CD4-positive, CD25-positive, alpha-beta regulatory T cell (primary cell): ENCODE measurements around the gene LDLR. TPM values are rescaled to one million over a fixed set of nuclear protein-coding genes. Genes with fewer than 3 reads are reported as not detected.
"Not testable (repeated sequence)": the region's sequence is repeated elsewhere in the genome, so short reads cannot be mapped to it uniquely, and the experiment has no call there.

ENCODE experiments used
- ATAC-seq, 2 donors: fragments of 150-1000 bp; cut with Tn5 transposase; one replicate each; pipeline ENCODE4 v1.10.0; 2021; ENCODE audit warnings: low read depth in 2 of 2, moderate number of reproducible peaks in 2 of 2, moderate library complexity in 1 of 2
- DNase-seq, 3 donors: peaks; one replicate each; pipeline versions ENCODE4 v3.0.0 to v3.0.0-alpha.2; 2012 to 2022; ENCODE audit warnings: mixed read lengths in 1 of 3
- H3K27ac ChIP-seq: one replicate; pipeline ENCODE4 v1.7.0; 2013; ENCODE audit warnings: mild to moderate bottlenecking, low read length; ENCODE audit not compliant: insufficient read depth, poor library complexity, severe bottlenecking
- H3K27me3 ChIP-seq: one replicate; pipeline ENCODE4 v1.7.0; 2013; ENCODE audit warnings: low read length; ENCODE audit not compliant: control insufficient read depth, insufficient read depth
- H3K36me3 ChIP-seq: one replicate; pipeline ENCODE4 v1.7.0; 2013; ENCODE audit warnings: mild to moderate bottlenecking, low read length, moderate library complexity; ENCODE audit not compliant: control insufficient read depth, insufficient read depth
- H3K4me1 ChIP-seq: 2 replicates; pipeline ENCODE4 v1.7.0; 2013; ENCODE audit warnings: mild to moderate bottlenecking, low read length; ENCODE audit not compliant: insufficient read depth, control insufficient read depth, poor library complexity, severe bottlenecking
- H3K4me3 ChIP-seq: one replicate; pipeline ENCODE4 v1.7.0; 2013; ENCODE audit warnings: low read depth, mild to moderate bottlenecking, low read length, moderate library complexity
- H3K9me3 ChIP-seq, 2 experiments: 1 replicate in 1 of 2; 2 replicates in 1 of 2; pipeline ENCODE4 v1.7.0; 2013; ENCODE audit warnings: low read length in 2 of 2, mild to moderate bottlenecking in 1 of 2, moderate library complexity in 1 of 2; ENCODE audit not compliant: control insufficient read depth in 2 of 2
- H3K27ac Mint-ChIP-seq, 3 donors: one replicate each; pipeline ENCODE4 v1.8.0; 2020 to 2022; ENCODE audit warnings: mild to moderate bottlenecking in 3 of 3, mixed read lengths in 3 of 3, moderate library complexity in 2 of 3
- H3K27me3 Mint-ChIP-seq: one replicate; pipeline ENCODE4 v1.8.0; 2022; ENCODE audit warnings: mild to moderate bottlenecking, mixed read lengths
- H3K36me3 Mint-ChIP-seq: one replicate; pipeline ENCODE4 v1.8.0; 2020; ENCODE audit warnings: mixed read lengths
- H3K4me1 Mint-ChIP-seq, 4 donors: one replicate each; pipeline ENCODE4 v1.8.0; 2020 to 2022; ENCODE audit warnings: mixed read lengths in 4 of 4, mild to moderate bottlenecking in 1 of 4
- H3K4me3 Mint-ChIP-seq, 4 donors: one replicate each; pipeline ENCODE4 v1.8.0; 2020 to 2022; ENCODE audit warnings: mild to moderate bottlenecking in 4 of 4, mixed read lengths in 4 of 4, moderate library complexity in 3 of 4
- H3K9me3 Mint-ChIP-seq, 7 donors: one replicate each; pipeline ENCODE4 v1.8.0; 2020 to 2022; ENCODE audit warnings: mixed read lengths in 7 of 7, mild to moderate bottlenecking in 3 of 7, moderate library complexity in 2 of 7
- polyA plus RNA-seq, 4 donors: library from polyadenylated mRNA; unstranded; fragments of 300-500 nt; fragmentation: Illumina TruSeq; gene quantifications; one replicate each; pipeline ENCODE4 v1.2.3, GENCODE V29; 2021
- total RNA-seq: library from RNA; stranded (reverse); gene quantifications from one replicate; pipeline ENCODE4 v1.2.3, GENCODE V29; 2022

LDLR gene
- total and polyA plus RNA-seq, 5 donors from 2014 or later: 5.1 to 108 (median 11.8) TPM

- H3K36me3 Mint-ChIP-seq: no peaks in the 10 kb centered on the region
- no peaks in the 10 kb centered on the region for H3K36me3 ChIP-seq
- DNase-seq (no peak), ATAC-seq (no peak)
- peak overlapping the region in 1 of 4 donors; percentile 29 for H3K4me3 Mint-ChIP-seq
- H3K27me3 ChIP-seq: no peaks in the 10 kb centered on the region
- H3K27ac Mint-ChIP-seq: no peak overlapping the region
- peaks cover 5% of the 10 kb centered on the region for H3K27me3 Mint-ChIP-seq
- H3K27ac ChIP-seq: no peak overlapping the region
- H3K4me3 ChIP-seq: no peak overlapping the region
- H3K9me3 ChIP-seq: no peaks in the 10 kb centered on the region
- H3K9me3 Mint-ChIP-seq: no peaks in the 10 kb centered on the region
- peaks cover 5 to 20% (median 11%) of the 10 kb centered on the region in 4 donors for H3K4me1 Mint-ChIP-seq
- peaks cover 19% of the 10 kb centered on the region for H3K4me1 ChIP-seq
These were observed 49.5 kb downstream of the LDLR start for GRCh38 chr19:11138601-11139300.

- not testable (repeated sequence) for H3K36me3 Mint-ChIP-seq, H3K9me3 Mint-ChIP-seq, ATAC-seq, H3K9me3 ChIP-seq, H3K27me3 ChIP-seq, H3K27me3 Mint-ChIP-seq, H3K27ac ChIP-seq, H3K36me3 ChIP-seq, H3K4me3 ChIP-seq, DNase-seq, H3K27ac Mint-ChIP-seq
- H3K4me1 Mint-ChIP-seq: peaks cover 5 to 20% (median 9%) of the 10 kb centered on the region in 4 donors
- H3K4me1 ChIP-seq: peaks cover 19% of the 10 kb centered on the region
- peak overlapping the region in 1 of 4 donors; percentile 52 for H3K4me3 Mint-ChIP-seq
These were observed 50.8 kb downstream of the LDLR start for GRCh38 chr19:11140023-11140538.

GRCh38 chr19:11140896-11141295 lies 51.6 kb downstream of the LDLR start:
- no peak overlapping the region for H3K4me3 ChIP-seq
- ATAC-seq: no peak
- H3K4me1 ChIP-seq: peaks cover 19% of the 10 kb centered on the region
- Mint-ChIP-seq H3K9me3 (peaks cover 0 to under 1% (median 0%) of the 10 kb centered on the region in 7 donors), H3K27ac (no peak overlapping the region), H3K27me3 (peaks cover 5% of the 10 kb centered on the region), H3K4me3 (no peak overlapping the region), H3K36me3 (peaks cover 3% of the 10 kb centered on the region), H3K4me1 (peaks cover 3 to 20% (median 9%) of the 10 kb centered on the region in 4 donors)
- DNase-seq: no peak
- no peaks in the 10 kb centered on the region for H3K27me3 ChIP-seq
- no peaks in the 10 kb centered on the region for H3K9me3 ChIP-seq
- no peaks in the 10 kb centered on the region for H3K36me3 ChIP-seq
- H3K27ac ChIP-seq: no peak overlapping the region

GRCh38 chr19:11141937-11142527 lies 52.8 kb downstream of the LDLR start:
- no peak for ATAC-seq

GRCh38 chr19:11142528-11143171 lies 53.4 kb downstream of the LDLR start:
- Mint-ChIP-seq H3K4me3 (no peak overlapping the region), H3K27me3 (peaks cover 5% of the 10 kb centered on the region), H3K4me1 (peaks cover 0 to 19% (median 8%) of the 10 kb centered on the region in 4 donors), H3K9me3 (peaks cover 0 to 2% (median 0%) of the 10 kb centered on the region in 7 donors), H3K36me3 (peaks cover 6% of the 10 kb centered on the region), H3K27ac (no peak overlapping the region)
- Histone ChIP-seq H3K9me3 (no peaks in the 10 kb centered on the region), H3K27ac (no peak overlapping the region), H3K27me3 (no peaks in the 10 kb centered on the region), H3K4me1 (peaks cover 15% of the 10 kb centered on the region), H3K36me3 (no peaks in the 10 kb centered on the region), H3K4me3 (no peak overlapping the region)
- no peak for DNase-seq
- ATAC-seq: no peak

More at GRCh38 chr19:11141937-11142527, 52.8 kb downstream of the LDLR start:
- H3K9me3 ChIP-seq: no peaks in the 10 kb centered on the region
- no peak overlapping the region for H3K27ac Mint-ChIP-seq
- peaks cover 0 to 2% (median 0%) of the 10 kb centered on the region in 7 donors for H3K9me3 Mint-ChIP-seq
- H3K4me1 Mint-ChIP-seq: peaks cover 0 to 23% (median 9%) of the 10 kb centered on the region in 4 donors
- H3K36me3 Mint-ChIP-seq: peaks cover 6% of the 10 kb centered on the region
- peaks cover 5% of the 10 kb centered on the region for H3K27me3 Mint-ChIP-seq
- no peak overlapping the region for H3K4me3 ChIP-seq
- no peaks in the 10 kb centered on the region for H3K27me3 ChIP-seq
- H3K27ac ChIP-seq: no peak overlapping the region
- H3K36me3 ChIP-seq: no peaks in the 10 kb centered on the region
- H3K4me3 Mint-ChIP-seq: no peak overlapping the region
- no peak for DNase-seq
- H3K4me1 ChIP-seq: peaks cover 19% of the 10 kb centered on the region

- ATAC-seq (no peak), DNase-seq (no peak)
- no peaks in the 10 kb centered on the region for H3K9me3 ChIP-seq
- no peaks in the 10 kb centered on the region for H3K27me3 Mint-ChIP-seq
- H3K36me3 Mint-ChIP-seq: peaks cover 6% of the 10 kb centered on the region
- no peak overlapping the region for H3K27ac ChIP-seq
- no peaks in the 10 kb centered on the region for H3K27me3 ChIP-seq
- no peaks in the 10 kb centered on the region for H3K36me3 ChIP-seq
- H3K9me3 Mint-ChIP-seq: peaks cover 0 to 2% (median 0%) of the 10 kb centered on the region in 7 donors
- no peak overlapping the region for H3K4me3 Mint-ChIP-seq
- no peak overlapping the region for H3K4me3 ChIP-seq
- peaks cover 0 to 14% (median 3%) of the 10 kb centered on the region in 4 donors for H3K4me1 Mint-ChIP-seq
- peak overlapping the region in 2 of 3 donors; percentile 55 to 83 for H3K27ac Mint-ChIP-seq
- peaks cover 11% of the 10 kb centered on the region for H3K4me1 ChIP-seq
These were observed 56.3 kb downstream of the LDLR start for GRCh38 chr19:11145536-11145924.

GRCh38 chr19:11148001-11148400 lies 58.7 kb downstream of the LDLR start:
- H3K9me3 ChIP-seq: no peaks in the 10 kb centered on the region
- Mint-ChIP-seq H3K9me3 (peaks cover 0 to 2% (median 0%) of the 10 kb centered on the region in 7 donors), H3K4me3 (peak overlapping the region in 1 of 4 donors; percentile 35), H3K27me3 (no peaks in the 10 kb centered on the region), H3K36me3 (peaks cover 6% of the 10 kb centered on the region), H3K27ac (no peak overlapping the region), H3K4me1 (peaks cover 0 to 13% (median 3%) of the 10 kb centered on the region in 4 donors)
- H3K27ac ChIP-seq: no peak overlapping the region
- DNase-seq (no peak), ATAC-seq (no peak)
- no peak overlapping the region for H3K4me3 ChIP-seq
- no peaks in the 10 kb centered on the region for H3K27me3 ChIP-seq
- no peaks in the 10 kb centered on the region for H3K36me3 ChIP-seq
- peaks cover 6% of the 10 kb centered on the region for H3K4me1 ChIP-seq
